22Rv1 (cell line): Measurements from ENCODE around the gene SLC13A2.

Experiments
- H3K27ac ChIP-seq: fragments of 450-650 bp; 2 replicates; pipeline ENCODE4 v1.5.1; 2017
- ZFX ChIP-seq: fragments of 450-650 bp; IDR thresholded peaks from 2 replicates; pipeline ENCODE4 v1.6.1; 2017; ENCODE audit warnings: antibody characterized with exemption, borderline replicate concordance
- TF ChIP-seq, protein P1 (sequence below): fragments of 450-650 bp; IDR thresholded peaks from 2 replicates; pipeline ENCODE4 v1.5.1; 2017; ENCODE audit warnings: mild to moderate bottlenecking

Gene SLC13A2

DNA sequence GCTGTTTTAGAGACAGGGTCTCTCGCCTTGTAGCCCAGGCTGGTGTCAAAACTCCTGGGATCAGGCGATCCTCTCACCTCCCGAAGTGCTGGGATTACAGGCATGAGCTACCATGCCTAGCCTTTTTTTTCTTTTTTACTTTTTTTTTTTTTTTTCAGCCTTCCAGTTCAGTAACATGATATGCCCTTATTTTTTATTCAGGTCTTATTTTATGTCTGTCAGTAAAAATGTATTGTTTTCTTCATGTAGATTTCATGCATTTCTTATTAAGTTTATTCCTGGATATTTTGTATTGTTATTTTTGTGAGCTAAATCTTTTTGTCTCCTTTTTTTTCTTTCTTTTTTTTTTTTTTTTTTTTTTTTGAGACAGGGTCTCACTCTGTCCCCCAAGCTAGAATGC is 30.0 kb downstream of the SLC13A2 start:
- no peak overlapping the region for H3K27ac ChIP-seq
- TF ChIP-seq, protein P1, sequence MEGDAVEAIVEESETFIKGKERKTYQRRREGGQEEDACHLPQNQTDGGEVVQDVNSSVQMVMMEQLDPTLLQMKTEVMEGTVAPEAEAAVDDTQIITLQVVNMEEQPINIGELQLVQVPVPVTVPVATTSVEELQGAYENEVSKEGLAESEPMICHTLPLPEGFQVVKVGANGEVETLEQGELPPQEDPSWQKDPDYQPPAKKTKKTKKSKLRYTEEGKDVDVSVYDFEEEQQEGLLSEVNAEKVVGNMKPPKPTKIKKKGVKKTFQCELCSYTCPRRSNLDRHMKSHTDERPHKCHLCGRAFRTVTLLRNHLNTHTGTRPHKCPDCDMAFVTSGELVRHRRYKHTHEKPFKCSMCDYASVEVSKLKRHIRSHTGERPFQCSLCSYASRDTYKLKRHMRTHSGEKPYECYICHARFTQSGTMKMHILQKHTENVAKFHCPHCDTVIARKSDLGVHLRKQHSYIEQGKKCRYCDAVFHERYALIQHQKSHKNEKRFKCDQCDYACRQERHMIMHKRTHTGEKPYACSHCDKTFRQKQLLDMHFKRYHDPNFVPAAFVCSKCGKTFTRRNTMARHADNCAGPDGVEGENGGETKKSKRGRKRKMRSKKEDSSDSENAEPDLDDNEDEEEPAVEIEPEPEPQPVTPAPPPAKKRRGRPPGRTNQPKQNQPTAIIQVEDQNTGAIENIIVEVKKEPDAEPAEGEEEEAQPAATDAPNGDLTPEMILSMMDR: no peak
- no peak for TF ChIP-seq ZFX

DNA sequence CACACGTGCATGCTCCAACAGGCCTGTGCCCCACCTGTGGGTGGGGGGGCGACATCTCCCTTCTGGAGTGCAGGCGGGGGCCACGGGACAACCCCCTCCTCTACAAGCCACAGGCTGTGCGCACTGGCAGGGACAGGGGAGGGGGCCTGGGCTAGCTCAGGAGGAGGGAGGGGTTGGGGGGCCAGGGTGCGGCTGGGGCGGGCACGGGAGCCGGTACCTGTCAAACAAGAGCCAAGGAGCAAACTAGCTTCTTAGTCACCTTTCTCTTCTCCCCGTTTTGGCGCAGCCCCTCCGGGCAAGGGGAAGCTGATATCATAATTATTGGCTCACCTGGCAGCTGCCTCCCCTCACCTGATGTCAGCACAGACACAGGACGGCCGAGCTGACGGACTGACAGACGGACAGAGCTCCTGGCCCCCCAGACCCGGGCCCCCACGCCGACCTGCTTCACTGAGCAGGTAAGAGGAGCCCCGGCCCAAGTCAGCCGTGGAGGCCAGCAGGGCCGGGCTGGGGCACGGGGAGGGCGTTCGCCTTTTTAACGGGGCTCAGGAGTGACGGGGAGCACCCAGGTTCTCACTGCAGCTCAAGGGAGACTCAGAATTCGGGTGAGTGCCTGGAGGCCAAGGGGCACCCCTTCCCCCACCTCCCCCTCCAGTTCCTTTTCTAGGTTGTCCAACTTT is 32.7 kb downstream of the SLC13A2 start, which contains the start of gene FOXN1:
Gene FOXN1, plus strand, starts transcription at position 363 of the 680 bp plus-strand sequence. CDS start 17,622 bp downstream, outside the sequence.
- no peak within 1 kb of the TSS for H3K27ac ChIP-seq
- TF ChIP-seq ZFX: no peak
- TF ChIP-seq, protein P1: no peak

DNA sequence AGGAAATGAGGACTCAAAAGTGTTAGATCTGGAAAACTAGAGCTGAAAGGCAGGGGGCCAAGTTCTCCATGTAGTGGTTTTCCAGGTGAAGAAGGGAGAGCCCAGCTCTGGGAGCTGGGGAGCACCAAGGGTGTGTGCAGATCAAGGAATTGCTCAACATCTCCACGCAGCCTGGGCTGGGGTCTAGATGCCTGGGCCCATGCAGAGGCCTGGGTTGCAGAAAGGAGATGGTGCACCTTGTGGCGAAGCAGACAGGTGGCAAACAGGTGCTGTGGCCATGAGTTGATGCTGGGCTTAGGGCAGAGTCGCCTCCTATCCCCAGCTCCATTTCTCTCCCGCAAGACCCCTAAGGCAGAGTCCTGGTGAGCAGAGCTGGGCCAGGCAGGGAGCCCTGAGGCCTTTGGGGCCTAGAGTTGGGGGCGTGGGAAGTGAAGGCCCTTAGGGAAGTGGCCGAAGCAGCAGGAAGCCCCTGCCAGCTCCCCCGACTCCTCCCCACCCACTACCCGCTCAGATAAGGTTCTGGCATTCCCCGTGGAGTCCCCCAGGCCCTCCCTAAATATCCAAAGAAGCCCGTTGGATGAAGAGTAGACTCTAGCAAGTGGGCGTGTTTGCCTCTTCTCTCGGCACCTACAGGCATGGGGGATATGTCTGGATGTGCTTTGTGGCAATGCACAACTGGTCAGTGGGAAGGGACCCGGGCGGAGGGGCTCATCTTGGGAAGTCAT is 33.5 kb downstream of the SLC13A2 start:
- no peak overlapping the region for H3K27ac ChIP-seq
- TF ChIP-seq, protein P1: no peak
- TF ChIP-seq ZFX: no peak

DNA sequence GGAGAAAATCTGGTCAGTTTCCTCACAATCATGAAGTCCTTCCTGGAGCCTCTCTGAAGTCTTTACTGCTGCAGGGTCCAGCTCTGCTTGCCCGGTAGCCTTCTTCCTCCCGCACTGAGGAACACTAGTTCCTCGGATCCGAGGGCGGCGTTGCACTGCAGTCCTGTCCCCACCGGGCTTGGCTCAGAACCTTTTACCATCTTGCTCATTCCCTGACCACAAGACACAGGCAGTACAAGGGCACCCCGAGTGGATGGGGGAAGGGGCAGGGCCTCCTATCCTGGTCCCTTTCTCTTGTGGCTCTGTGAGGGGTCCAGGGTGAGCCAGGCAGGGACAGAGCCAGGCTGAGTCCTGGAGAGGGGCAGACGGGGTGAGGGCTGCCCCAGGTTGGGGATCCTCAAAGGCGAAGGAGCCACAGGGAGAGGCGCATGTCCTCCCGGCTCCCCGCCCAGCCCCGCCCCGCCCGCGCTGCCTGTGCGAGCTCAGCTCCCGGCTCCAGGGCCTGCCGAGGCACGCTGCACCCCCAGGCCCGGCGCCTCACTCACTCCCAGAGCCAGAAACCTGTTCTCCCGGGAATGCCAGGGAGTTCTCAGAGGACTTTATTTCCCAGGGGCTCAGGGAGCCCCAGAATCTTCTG is 34.2 kb downstream of the SLC13A2 start:
- no peak for TF ChIP-seq ZFX
- TF ChIP-seq, protein P1: no peak

DNA sequence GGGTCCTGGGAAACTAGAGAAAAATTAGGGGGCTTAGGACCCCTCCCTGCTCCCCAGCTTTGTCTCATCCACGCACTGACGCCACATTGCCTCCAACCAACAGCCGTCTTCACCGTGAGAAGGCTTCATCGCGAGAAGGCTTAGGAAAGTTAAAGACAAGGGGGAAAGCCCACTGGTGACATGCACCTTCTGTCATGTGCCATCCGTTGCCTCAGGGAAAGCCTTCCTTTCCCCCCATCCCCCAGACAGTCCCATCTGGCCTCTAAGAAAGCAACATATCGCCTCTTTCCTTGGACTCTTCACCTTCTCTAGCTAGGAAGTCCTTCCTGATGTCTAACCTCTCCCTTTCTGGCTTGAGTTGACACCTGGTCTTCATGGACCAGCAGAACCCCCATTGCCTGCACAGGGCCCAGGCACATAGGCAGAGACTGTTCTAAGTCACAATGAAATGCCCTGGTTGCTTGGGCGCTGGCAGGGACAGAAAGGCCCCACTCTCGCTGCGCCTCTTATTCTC is 34.8 kb downstream of the SLC13A2 start:
- H3K27ac ChIP-seq: no peak overlapping the region
- no peak for TF ChIP-seq ZFX
- TF ChIP-seq, protein P1: no peak

More for the DNA sequence above, 34.2 kb downstream of the SLC13A2 start:
- H3K27ac ChIP-seq: no peak overlapping the region

DNA sequence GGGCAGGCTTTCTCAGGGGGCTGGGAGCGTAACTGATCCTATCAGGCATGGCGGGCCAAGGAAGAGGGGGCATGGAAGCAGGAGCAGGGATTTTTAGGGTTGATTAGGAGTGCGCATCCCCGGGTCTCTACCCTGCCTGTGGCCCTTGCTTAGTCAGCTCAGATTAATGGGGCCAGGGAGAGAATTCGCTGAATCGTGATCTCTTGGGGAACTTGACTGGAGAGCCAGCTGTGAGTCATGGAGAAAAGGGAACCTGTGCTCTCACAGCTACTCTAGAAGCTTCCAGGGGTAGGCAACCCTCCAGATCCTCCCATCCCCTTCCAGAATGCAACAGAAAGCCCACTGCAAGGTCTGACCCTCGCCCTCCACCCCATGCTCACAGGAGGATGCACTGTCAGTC is 36.3 kb downstream of the SLC13A2 start:
- H3K27ac ChIP-seq: no peak overlapping the region

More for the DNA sequence above, 36.3 kb downstream of the SLC13A2 start:
- no peak for TF ChIP-seq ZFX
- TF ChIP-seq, protein P1: no peak
